ENCODE results near the gene GET4.

The GET4 gene

DNA sequence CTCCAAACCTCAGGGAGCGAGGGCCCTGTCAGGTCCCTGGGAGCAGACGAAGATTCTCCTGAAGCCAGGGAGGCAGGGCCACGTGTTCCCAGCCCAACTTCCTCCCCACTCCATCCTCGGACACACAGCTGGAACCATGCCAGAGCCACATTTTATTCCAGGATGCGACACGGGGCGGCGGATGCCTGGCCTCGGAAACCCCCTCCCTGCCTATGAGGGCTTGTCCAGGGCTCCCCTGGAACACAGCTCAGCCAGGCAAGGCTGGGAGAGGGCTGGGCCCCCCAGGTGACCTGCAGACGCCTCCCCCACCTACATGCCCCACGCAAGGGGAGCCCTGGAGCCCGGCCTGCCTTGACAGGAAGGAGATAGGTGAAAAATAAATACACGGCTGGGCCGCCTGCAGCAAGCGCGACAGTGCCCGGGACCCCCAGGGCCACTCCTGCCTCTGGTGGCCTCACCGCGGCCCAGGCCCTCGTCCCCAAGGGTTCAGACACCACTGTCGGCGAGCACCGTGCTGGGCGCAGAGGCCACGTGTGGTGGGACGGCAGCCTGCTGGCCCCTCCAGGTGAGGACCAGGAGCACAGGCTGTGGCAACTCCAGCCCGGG lies 21.5 kb downstream of the GET4 start:
- TF ChIP-seq, protein P1, sequence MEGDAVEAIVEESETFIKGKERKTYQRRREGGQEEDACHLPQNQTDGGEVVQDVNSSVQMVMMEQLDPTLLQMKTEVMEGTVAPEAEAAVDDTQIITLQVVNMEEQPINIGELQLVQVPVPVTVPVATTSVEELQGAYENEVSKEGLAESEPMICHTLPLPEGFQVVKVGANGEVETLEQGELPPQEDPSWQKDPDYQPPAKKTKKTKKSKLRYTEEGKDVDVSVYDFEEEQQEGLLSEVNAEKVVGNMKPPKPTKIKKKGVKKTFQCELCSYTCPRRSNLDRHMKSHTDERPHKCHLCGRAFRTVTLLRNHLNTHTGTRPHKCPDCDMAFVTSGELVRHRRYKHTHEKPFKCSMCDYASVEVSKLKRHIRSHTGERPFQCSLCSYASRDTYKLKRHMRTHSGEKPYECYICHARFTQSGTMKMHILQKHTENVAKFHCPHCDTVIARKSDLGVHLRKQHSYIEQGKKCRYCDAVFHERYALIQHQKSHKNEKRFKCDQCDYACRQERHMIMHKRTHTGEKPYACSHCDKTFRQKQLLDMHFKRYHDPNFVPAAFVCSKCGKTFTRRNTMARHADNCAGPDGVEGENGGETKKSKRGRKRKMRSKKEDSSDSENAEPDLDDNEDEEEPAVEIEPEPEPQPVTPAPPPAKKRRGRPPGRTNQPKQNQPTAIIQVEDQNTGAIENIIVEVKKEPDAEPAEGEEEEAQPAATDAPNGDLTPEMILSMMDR (IDR thresholded peaks at IDR 0.05), result no peak

DNA sequence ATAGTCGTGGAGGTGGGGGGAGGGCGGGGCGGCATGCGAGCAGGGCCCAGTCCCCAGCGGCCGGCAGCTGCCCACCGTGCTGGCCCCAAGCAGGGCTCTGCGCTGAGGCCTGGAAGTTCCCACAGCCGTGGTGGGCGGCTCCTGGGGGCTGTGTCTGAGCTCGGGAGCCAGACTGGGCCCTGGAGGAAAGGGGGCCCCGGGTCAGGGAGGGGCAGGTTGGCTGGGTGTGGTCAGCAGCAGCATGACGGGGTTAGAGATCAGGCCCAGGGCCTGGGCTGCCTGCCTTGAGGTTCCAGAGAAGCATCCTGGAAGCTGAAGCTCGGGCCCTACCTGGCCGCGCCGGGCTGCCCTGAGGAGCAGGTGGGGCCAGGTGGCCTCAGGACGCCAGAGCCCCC lies 22.1 kb downstream of the GET4 start:
- TF ChIP-seq, protein P1 (IDR thresholded peaks at IDR 0.05), result no peak

DNA sequence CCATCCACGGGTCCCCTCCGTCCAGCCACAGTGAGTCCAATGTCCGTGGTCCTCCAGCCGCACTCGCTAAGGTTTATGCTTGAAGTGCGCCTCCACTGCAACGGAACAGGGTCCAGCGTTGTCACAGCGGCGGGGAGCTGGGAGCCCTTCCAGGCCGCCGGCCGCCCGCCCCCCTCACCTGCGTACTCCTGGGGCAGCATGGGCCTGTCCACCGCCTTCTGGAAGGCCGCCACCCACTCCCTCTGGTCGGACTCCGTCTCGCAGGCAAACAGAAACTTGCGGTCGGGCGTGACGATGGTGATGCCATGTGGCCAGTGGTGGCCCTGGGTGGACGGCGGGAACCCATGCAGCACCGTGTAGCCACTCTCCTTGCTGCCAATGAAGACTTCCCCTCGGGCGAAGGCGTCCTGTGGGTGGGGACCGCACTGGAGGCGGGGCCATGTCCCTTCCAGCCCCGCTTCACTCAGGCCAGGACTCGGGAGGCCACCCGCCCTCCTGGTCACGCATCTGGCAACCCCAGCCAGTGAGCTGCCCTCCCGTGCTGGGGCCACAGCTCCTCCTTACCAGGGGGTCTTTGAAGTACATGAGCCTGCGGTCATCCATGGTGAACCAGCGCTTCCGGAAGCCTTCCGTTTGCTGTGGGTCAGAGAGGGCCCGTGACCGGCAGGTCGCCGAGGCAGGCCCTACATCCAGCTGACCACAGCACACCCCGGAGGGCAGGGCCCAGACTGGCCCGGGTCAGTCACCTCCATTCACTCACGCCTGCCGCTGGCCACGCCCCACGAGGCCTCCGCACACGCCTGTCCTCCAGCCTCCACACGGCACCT lies 22.7 kb downstream of the GET4 start:
- TF ChIP-seq, protein P1 (IDR thresholded peaks at IDR 0.05), result no peak

DNA sequence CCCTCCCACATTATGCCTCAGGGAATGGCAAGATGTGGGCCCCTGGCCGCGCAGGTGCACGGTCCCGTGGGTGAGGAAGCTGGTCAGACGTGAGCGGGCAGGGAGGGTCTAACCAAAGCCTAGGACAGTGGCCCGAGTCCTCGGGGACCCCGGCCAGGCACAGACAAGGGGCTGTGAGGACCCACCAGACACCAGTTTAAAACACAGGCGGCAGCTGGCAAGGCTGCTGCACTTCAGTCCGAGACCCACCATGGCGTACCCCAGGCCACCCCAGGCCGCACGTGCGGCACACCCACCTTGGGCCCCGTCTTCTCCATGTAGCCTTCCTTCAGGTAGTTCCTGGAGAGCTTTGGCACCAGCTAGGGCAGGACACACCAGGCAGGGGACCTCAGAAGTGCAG lies 23.5 kb downstream of the GET4 start:
- TF ChIP-seq, protein P1 (IDR thresholded peaks at IDR 0.05), result no peak

DNA sequence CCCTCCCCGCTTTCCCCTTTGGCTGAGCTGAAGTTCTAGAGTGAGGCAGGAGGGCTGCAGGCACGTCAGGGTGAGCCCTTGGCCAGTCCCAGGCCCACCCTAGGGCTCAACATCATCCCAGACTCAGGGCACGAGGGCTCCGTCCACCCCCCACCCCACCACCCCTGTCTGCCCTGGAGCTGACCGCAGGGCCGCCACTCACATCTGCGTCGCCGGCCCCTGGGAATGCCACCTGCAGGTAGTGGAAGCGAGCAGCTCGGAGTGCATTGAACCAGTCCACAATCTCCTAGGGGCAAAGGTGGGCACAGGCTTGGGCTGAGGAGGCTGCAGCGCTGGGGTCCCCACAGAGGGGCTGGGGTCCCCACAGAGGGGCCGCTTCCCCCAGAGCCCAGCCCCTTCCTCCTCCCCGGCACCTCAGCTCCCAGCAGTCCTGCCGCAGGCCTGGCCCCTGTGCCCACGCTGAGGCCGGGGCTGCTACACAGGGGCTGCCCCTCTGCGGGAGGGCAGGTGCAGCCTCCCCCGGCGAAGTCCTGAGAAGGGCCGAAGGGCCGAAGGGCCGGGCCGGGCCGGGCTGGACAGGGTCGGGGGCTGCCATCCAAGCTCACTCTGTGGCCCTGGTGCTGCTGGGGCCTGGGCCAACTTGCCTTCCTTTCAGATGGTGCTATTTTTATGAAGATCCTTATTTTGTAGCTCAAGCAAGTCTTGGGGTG lies 24.1 kb downstream of the GET4 start:
- TF ChIP-seq, protein P1 (IDR thresholded peaks at IDR 0.05), result no peak

DNA sequence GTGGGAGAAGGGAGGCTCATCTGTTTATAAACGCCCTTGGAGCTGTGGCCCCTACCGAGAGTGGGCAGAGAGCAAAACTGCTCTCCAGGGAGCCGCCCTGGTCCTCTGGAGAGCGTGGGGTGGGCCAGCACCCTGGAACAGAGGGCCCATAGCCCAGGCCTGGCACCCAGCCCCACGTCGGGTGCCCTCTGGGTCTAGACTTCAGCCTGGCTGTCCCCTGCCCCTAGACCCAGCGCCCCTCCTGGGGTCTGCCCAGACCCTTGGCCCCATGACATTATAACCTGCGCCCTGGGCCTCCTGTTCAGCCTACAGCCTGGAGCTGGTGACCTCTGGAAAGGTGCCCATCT lies 24.7 kb downstream of the GET4 start:
- TF ChIP-seq, protein P1 (IDR thresholded peaks at IDR 0.05), result no peak

DNA sequence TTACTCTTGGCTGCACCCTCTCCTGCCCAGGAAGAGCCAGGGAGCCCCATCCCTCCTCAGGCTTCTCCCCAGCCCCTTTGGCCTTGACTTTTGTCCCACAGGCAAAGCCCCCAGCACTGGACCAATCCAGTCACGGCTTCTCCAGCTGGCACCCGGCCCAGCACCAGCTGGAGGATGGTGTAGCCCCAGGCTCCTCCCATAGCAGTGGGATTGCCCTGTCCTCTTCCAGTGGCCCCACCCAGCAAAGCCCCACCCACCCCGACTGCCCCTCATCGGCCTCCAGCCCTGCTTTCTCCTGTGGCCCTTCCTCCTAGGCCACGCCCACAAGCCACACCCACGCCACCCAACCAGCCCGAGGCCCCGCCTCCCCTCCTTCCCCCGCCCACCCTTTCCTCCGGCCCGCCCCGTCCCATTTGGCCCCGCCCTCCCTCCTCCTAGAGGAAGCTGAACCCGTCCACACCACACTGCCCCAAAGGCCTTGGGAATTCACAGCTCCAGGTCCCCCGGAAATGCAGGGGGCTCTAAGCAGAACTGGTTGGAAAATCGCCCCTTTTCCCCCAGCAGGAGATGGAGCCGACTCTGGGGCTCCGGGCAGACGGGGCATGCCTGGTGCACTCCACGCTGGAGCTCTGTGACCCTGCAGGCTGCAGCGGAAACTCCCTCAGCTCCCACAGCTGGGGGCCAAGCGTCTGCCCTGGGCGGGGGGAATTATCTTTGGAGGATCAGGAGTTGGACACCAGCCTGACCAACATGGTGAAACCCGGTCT lies 25.2 kb downstream of the GET4 start:
- TF ChIP-seq, protein P1 (IDR thresholded peaks at IDR 0.05), result no peak

All from LNCAP (cell line).